Mesodermal cell (in vitro differentiated cells): ENCODE results near the gene CLEC2L.

ENCODE experiments used
- H3K27ac ChIP-seq: 2 replicates; pipeline ENCODE4 v1.7.0; 2013; ENCODE audit warnings: mild to moderate bottlenecking, low read depth, low read length, moderate library complexity; ENCODE audit not compliant: severe bottlenecking
- H3K36me3 ChIP-seq: 2 replicates; pipeline ENCODE4 v1.7.1; 2013; ENCODE audit warnings: mild to moderate bottlenecking, low read length, moderate library complexity; ENCODE audit not compliant: control insufficient read depth, insufficient read depth
- H3K4me1 ChIP-seq: one replicate; pipeline ENCODE4 v1.7.1; 2013; ENCODE audit warnings: mild to moderate bottlenecking, low read length; ENCODE audit not compliant: insufficient read depth, control insufficient read depth, poor library complexity, severe bottlenecking
- H3K4me3 ChIP-seq: 2 replicates; pipeline ENCODE4 v1.7.0; 2013; ENCODE audit warnings: low read length, control low read depth, mild to moderate bottlenecking; ENCODE audit not compliant: insufficient read depth, poor library complexity, severe bottlenecking; ENCODE audit errors: extremely low read depth
- H3K9me3 ChIP-seq: 2 replicates; pipeline ENCODE4 v1.7.1; 2013; ENCODE audit warnings: mild to moderate bottlenecking, low read length, moderate library complexity; ENCODE audit not compliant: control insufficient read depth
- WGBS, 2 experiments: methylation state at CpG; one replicate each; pipeline ENCODE4 v1.1.5; 2013; ENCODE audit warnings: missing lambda C conversion rate in 2 of 2; ENCODE audit not compliant: insufficient coverage in 2 of 2; 5-methylcytosine and 5-hydroxymethylcytosine counted together

Gene CLEC2L

DNA sequence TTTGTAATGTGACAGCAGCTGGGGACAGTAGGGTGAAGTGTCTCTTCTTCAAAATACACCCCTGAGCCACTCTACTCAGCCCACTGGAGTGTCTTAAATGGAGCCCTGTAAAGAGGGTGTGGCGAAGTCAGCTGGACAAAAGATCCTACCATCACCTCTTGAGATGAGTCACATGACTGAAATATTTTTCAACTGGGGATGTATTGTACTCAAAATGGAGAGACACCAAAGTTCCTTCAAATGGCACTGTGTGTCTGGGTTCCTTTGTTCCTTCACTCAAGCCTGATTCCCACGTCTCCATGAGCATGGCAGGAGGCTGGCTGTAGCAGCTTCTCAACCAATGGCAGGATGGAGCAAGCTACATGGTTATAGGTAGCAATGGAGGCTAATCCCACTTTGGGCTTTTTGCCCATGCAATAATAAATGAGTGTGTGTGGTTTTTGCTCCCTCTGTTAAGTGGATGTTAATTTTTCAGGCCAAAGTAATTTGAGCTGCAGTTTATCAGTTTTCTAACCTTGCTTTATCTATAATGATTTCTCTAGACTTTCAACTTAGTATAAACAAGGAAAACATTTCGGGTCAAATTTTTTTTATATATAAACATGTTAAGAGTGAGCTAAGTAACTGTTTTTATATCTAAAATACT is 68.2 kb downstream of the CLEC2L start:
- Histone ChIP-seq H3K4me1 (no peaks in the 10 kb centered on the region), H3K9me3 (no peaks in the 10 kb centered on the region), H3K4me3 (no peak overlapping the region), H3K36me3 (peaks cover 64% of the 10 kb centered on the region), H3K27ac (no peak overlapping the region)
- 94 to 100% methylated on average over 1 to 2 of the region's 3 CpGs for WGBS, 2 experiments

DNA sequence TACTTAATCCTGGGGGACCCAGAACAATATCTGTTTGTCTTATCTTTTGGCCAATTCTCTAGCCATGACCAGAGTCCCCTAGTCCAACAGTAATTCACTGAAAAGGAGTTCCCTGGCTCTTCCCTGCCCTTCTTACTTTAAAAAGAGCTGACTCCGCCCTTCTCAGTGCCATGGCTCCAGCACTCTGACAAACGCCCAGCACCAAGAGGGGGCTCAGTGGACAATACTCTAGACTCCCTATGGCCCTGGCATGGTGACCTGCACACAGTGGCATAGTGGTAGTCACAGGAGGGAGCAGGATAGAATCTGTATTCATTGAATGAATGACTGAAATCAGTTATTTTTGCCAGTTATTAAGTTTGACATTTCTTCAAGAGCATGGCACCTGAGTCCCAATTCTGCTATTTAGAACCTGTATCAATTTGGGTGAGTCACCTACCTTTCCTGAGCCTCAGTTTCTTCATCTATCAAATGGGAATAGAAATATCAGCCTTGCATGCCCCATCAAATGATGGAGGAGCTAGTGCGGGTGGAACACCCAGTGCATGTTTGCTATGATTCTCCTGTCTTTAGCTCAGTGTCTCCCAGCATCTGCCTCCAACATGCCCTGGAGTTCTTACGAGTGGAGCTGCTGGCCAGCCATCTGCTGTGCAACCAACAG is 69.4 kb downstream of the CLEC2L start:
- H3K36me3 ChIP-seq, result peaks cover 61% of the 10 kb centered on the region
- H3K9me3 ChIP-seq, result no peaks in the 10 kb centered on the region
- H3K4me1 ChIP-seq, result no peaks in the 10 kb centered on the region
- H3K4me3 ChIP-seq, result no peak overlapping the region
- no peak overlapping the region for H3K27ac ChIP-seq
- WGBS, 2 experiments, result 77 to 93% methylated on average over 4 of the region's 4 CpGs

- Histone ChIP-seq H3K36me3 (peaks cover 62% of the 10 kb centered on the region), H3K4me3 (no peak overlapping the region), H3K4me1 (no peaks in the 10 kb centered on the region), H3K9me3 (no peaks in the 10 kb centered on the region), H3K27ac (no peak overlapping the region)
- 100% methylated on average over 1 of the region's 2 CpGs; no CpG with 5 or more reads in 1 of the 2 experiments for WGBS, 2 experiments
Measured at GRCh38 chr7:139594090-139594489, 70.6 kb downstream of the CLEC2L start.
